Activated naive CD4-positive, alpha-beta T cell (primary cell): Measurements from ENCODE around the gene GAGE12D.
"Not testable (repeated sequence)": the region's sequence is repeated elsewhere in the genome, so short reads cannot be mapped to it uniquely, and the experiment has no call there.

ENCODE experiments used
- DNase-seq, 4 experiments: peaks; one replicate each; lab custom pipeline; 2025; lab: John Stamatoyannopoulos, UW

GAGE12D gene

GRCh38 chrX:49541433-49541832 is at the start of gene GAGE12D:
Gene GAGE12D, plus strand, starts transcription at chrX:49541733. Its CDS starts 1,155 bp downstream, at chrX:49542888.
- not testable (repeated sequence) for DNase-seq

GRCh38 chrX:49531877-49532276 is 9.7 kb upstream of the GAGE12D start, which contains the start of gene GAGE12C:
Gene GAGE12C, plus strand, starts transcription at chrX:49532177. Its CDS starts 1,155 bp downstream, at chrX:49533332.
- DNase-seq = not testable (repeated sequence)

- DNase-seq = not testable (repeated sequence)
These were observed 9.5 kb downstream of the GAGE12D start, which contains the start of gene GAGE12E for GRCh38 chrX:49550989-49551388. Gene GAGE12E, plus strand, starts transcription at chrX:49551289. Its CDS starts 1,155 bp downstream, at chrX:49552444.

- DNase-seq = not testable (repeated sequence)
These were observed 19.0 kb downstream of the GAGE12D start, which contains the start of gene GAGE12F for GRCh38 chrX:49560542-49560941. Gene GAGE12F, plus strand, starts transcription at chrX:49560842. Its CDS starts 1,155 bp downstream, at chrX:49561997.

- not testable (repeated sequence) for DNase-seq
These were observed 27.2 kb downstream of the GAGE12D start for GRCh38 chrX:49568728-49569127.

GRCh38 chrX:49569152-49569551 is 27.6 kb downstream of the GAGE12D start:
- not testable (repeated sequence) for DNase-seq

GRCh38 chrX:49570100-49570499 is 28.6 kb downstream of the GAGE12D start, which contains the start of gene GAGE12G:
Gene GAGE12G, plus strand, starts transcription at chrX:49570400. Its CDS starts 1,155 bp downstream, at chrX:49571555.
- not testable (repeated sequence) for DNase-seq

GRCh38 chrX:49579649-49580048 is 38.1 kb downstream of the GAGE12D start, which contains the start of gene GAGE12H:
Gene GAGE12H, plus strand, starts transcription at chrX:49579949. Its CDS starts 1,155 bp downstream, at chrX:49581104.
- DNase-seq = not testable (repeated sequence)

- not testable (repeated sequence) for DNase-seq
These were observed 47.7 kb downstream of the GAGE12D start, which contains the start of gene GAGE2A for GRCh38 chrX:49589196-49589595. Gene GAGE2A, plus strand, starts transcription at chrX:49589496. Its CDS starts 1,155 bp downstream, at chrX:49590651.

GRCh38 chrX:49589769-49590478 is 48.4 kb downstream of the GAGE12D start:
- DNase-seq = not testable (repeated sequence)

GRCh38 chrX:49590488-49590887 is 49.0 kb downstream of the GAGE12D start:
- not testable (repeated sequence) for DNase-seq
